GM21528 (cell line): Measurements from ENCODE around the gene PANX2.

Experiments used
- ATAC-seq: cut with Tn5 transposase; IDR thresholded peaks from one replicate; pipeline ENCODE4 v1.9.1; 2021; ENCODE audit warnings: mild to moderate bottlenecking, moderate library complexity; ENCODE audit not compliant: unreplicated experiment, low FRiP score

Gene PANX2

GRCh38 chr22:50183141-50183971 is 12.8 kb downstream of the PANX2 start:
- no peak for ATAC-seq

- ATAC-seq = no peak
Measured at GRCh38 chr22:50184004-50184901, 13.7 kb downstream of the PANX2 start.

- no peak for ATAC-seq
Measured at GRCh38 chr22:50184902-50185374, 14.4 kb downstream of the PANX2 start.

- ATAC-seq = no peak
Measured at GRCh38 chr22:50185375-50186087, 15.0 kb downstream of the PANX2 start, which contains the start of gene TRABD. TSS of gene TRABD (plus strand) at chr22:50185913. CDS start at chr22:50193061, 7,148 bp downstream.

- no peak for ATAC-seq
Measured at GRCh38 chr22:50186181-50186714, 15.7 kb downstream of the PANX2 start.

- no peak for ATAC-seq
Measured at GRCh38 chr22:50186761-50187523, 16.4 kb downstream of the PANX2 start.

- no peak for ATAC-seq
Measured at GRCh38 chr22:50188356-50188755, 17.8 kb downstream of the PANX2 start.

GRCh38 chr22:50189184-50189848 is 18.8 kb downstream of the PANX2 start:
- no peak for ATAC-seq

GRCh38 chr22:50189849-50190181 is 19.3 kb downstream of the PANX2 start:
- ATAC-seq = peak; percentile 2

- peak; percentile 41 for ATAC-seq
Measured at GRCh38 chr22:50190182-50190940, 19.8 kb downstream of the PANX2 start.

- ATAC-seq = peak; percentile 28
Measured at GRCh38 chr22:50190941-50191741, 20.6 kb downstream of the PANX2 start.

- ATAC-seq = no peak
Measured at GRCh38 chr22:50192436-50193204, 22.1 kb downstream of the PANX2 start.

- no peak for ATAC-seq
Measured at GRCh38 chr22:50193621-50194020, 23.1 kb downstream of the PANX2 start.

- no peak for ATAC-seq
Measured at GRCh38 chr22:50194037-50194805, 23.7 kb downstream of the PANX2 start.

GRCh38 chr22:50196256-50196655 is 25.7 kb downstream of the PANX2 start:
- ATAC-seq = no peak
